Suprapubic skin (tissue), 4 donors: ENCODE results near the gene BBS10. TPM values are rescaled to one million over a fixed set of nuclear protein-coding genes. Genes with fewer than 3 reads are reported as not detected.
"Not testable (repeated sequence)": the region's sequence is repeated elsewhere in the genome, so short reads cannot be mapped to it uniquely, and the experiment has no call there.

Experiments used
- DNase-seq, 2 donors: peaks; one replicate each; pipeline ENCODE4 v3.0.0-alpha.2; 2019; ENCODE audit warnings: low spot score in 2 of 2
- H3K27ac ChIP-seq: fragments of 200-600 bp; sonication (generic); one replicate; pipeline ENCODE4 v1.5.1; 2019
- H3K27me3 ChIP-seq: fragments of 200-600 bp; sonication (generic); one replicate; pipeline ENCODE4 v1.5.1; 2019
- H3K36me3 ChIP-seq: fragments of 200-600 bp; sonication (generic); one replicate; pipeline ENCODE4 v1.5.1; 2019
- H3K4me1 ChIP-seq: fragments of 200-600 bp; sonication (generic); one replicate; pipeline ENCODE4 v1.5.1; 2019
- H3K4me3 ChIP-seq: fragments of 200-600 bp; sonication (generic); one replicate; pipeline ENCODE4 v1.5.1; 2019; ENCODE audit warnings: mild to moderate bottlenecking
- H3K9me3 ChIP-seq: fragments of 200-600 bp; sonication (generic); one replicate; pipeline ENCODE4 v1.5.1; 2019
- EP300 ChIP-seq: sonication (generic); formaldehyde crosslinking; IDR thresholded peaks from one replicate; pipeline ENCODE4 v1.6.1; 2017; ENCODE audit warnings: antibody characterized with exemption
- POLR2A ChIP-seq, 2 donors: fragments of 450-650 bp; IDR thresholded peaks; one replicate each; pipeline ENCODE4 v1.6.1; 2017; ENCODE audit warnings: antibody characterized with exemption in 2 of 2, mild to moderate bottlenecking in 2 of 2, moderate library complexity in 2 of 2
- POLR2AphosphoS5 ChIP-seq, 3 donors: sonication (generic); formaldehyde crosslinking; IDR thresholded peaks; one replicate each; pipeline ENCODE4 v1.6.1; 2017; ENCODE audit warnings: antibody characterized with exemption in 3 of 3
- WGBS: methylation state at CpG from one replicate; pipeline ENCODE4 v1.1.5; 2018; 5-methylcytosine and 5-hydroxymethylcytosine counted together
- total RNA-seq, 4 donors: library from RNA; depleted of rRNA; stranded (reverse); fragments of >200 nt; gene quantifications; one replicate each; pipeline ENCODE4 v1.1.0, GENCODE V29; 2016
- TF ChIP-seq, protein P1 (sequence below), 2 donors: fragments of 200-600 bp in 1 of 2; fragments of 450-650 bp in 1 of 2; sonication (generic) in 1 of 2; IDR thresholded peaks; one replicate each; pipeline ENCODE4 v1.5.1; 2016 to 2019; ENCODE audit warnings: antibody characterized with exemption in 2 of 2, mild to moderate bottlenecking in 1 of 2, moderate library complexity in 1 of 2

BBS10 gene
- total RNA-seq, 4 donors from 2014 or later: 7.6 to 11.7 (median 9.6) TPM

DNA sequence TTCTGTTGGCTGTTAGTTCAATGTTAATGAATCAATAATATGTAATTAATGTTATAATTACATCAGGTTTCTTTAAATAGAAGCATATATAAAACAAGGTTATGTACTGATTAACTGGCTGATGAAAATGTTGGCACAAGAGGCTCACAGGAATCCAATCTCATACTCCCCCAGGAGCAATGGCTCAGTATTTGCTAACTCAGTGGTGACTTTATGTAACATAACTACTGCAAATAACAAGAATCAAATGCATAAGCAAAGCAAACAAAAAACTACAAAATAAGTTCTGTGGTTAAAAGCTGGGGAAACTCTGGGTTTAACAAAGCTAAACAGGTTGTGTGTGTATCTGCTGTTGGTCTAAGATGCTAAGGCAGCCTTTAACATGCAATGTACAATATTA is 27.7 kb upstream of the BBS10 start:
- TF ChIP-seq POLR2A (IDR thresholded peaks at IDR 0.05) (no peak), POLR2AphosphoS5 (IDR thresholded peaks at IDR 0.05) (no peak)
- TF ChIP-seq, protein P1, sequence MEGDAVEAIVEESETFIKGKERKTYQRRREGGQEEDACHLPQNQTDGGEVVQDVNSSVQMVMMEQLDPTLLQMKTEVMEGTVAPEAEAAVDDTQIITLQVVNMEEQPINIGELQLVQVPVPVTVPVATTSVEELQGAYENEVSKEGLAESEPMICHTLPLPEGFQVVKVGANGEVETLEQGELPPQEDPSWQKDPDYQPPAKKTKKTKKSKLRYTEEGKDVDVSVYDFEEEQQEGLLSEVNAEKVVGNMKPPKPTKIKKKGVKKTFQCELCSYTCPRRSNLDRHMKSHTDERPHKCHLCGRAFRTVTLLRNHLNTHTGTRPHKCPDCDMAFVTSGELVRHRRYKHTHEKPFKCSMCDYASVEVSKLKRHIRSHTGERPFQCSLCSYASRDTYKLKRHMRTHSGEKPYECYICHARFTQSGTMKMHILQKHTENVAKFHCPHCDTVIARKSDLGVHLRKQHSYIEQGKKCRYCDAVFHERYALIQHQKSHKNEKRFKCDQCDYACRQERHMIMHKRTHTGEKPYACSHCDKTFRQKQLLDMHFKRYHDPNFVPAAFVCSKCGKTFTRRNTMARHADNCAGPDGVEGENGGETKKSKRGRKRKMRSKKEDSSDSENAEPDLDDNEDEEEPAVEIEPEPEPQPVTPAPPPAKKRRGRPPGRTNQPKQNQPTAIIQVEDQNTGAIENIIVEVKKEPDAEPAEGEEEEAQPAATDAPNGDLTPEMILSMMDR (IDR thresholded peaks at IDR 0.05): no peak
- Histone ChIP-seq H3K36me3 (peaks cover 68% of the 10 kb centered on the region), H3K4me1 (no peaks in the 10 kb centered on the region), H3K27ac (no peak overlapping the region), H3K4me3 (no peak overlapping the region), H3K9me3 (no peaks in the 10 kb centered on the region), H3K27me3 (no peaks in the 10 kb centered on the region)
- DNase-seq: no peak

DNA sequence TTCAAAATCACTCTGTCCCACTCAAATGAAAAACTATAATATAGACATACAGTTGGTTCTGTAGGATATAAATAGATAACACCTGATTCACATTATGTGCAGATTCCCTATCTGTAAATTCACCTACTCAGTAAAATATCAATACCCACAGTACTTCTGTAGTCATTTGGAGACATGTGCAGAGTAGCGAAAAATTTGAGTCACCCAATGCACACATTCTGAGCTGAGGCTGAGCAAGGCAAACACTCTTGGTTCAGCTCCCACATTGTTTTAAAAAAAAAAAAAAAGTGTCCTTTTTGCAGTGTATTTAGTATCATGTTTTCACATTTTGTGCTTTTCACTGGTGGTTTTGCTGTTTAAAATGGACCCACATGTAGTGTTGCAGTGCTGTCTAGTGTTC is 27.3 kb upstream of the BBS10 start:
- peaks cover 70% of the 10 kb centered on the region for H3K36me3 ChIP-seq
- H3K27ac ChIP-seq: no peak overlapping the region
- no peak for TF ChIP-seq POLR2AphosphoS5 (IDR thresholded peaks at IDR 0.05)
- no peaks in the 10 kb centered on the region for H3K27me3 ChIP-seq
- no peaks in the 10 kb centered on the region for H3K4me1 ChIP-seq
- H3K4me3 ChIP-seq: no peak overlapping the region
- no peaks in the 10 kb centered on the region for H3K9me3 ChIP-seq
- no peak for DNase-seq
- WGBS: 89% methylated on average over 1 of the region's 1 CpG

DNA sequence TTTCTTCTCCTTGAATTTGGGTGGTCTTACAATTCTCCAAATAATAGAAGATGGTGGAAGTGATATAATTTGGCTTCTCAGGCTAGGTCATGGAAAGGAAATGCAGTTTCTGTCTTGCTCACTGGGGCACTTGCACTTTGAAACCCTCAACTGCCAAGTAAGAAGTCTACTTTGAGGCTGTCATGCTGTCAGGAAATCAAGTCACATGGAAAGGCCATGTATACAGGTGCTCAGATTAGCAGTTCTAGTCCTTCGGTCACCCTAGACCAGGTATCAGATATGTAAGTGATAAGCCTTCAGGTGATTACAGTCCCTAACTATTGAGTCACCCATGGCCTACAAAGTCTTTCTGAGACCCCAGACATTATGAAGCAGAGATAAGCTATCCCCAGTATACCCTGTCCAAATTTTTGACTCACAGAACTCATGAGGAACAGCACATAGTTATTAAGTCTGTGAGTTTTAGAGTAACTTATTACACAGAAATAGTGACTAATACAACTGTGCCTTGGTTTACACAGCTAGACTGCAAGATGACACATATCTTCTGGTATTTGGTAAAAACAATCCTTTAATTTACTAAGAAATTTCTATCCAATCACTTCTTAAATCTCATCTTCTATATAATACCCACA is 26.3 kb upstream of the BBS10 start:
- TF ChIP-seq POLR2AphosphoS5 (IDR thresholded peaks at IDR 0.05) (no peak), POLR2A (IDR thresholded peaks at IDR 0.05) (no peak), EP300 (no peak)
- TF ChIP-seq, protein P1 (IDR thresholded peaks at IDR 0.05): no peak
- no peak overlapping the region for H3K4me3 ChIP-seq
- DNase-seq: no peak
- H3K36me3 ChIP-seq: peaks cover 80% of the 10 kb centered on the region
- no peak overlapping the region for H3K27ac ChIP-seq
- H3K27me3 ChIP-seq: no peaks in the 10 kb centered on the region
- no peaks in the 10 kb centered on the region for H3K4me1 ChIP-seq
- WGBS: 100% methylated on average over 1 of the region's 1 CpG
- no peaks in the 10 kb centered on the region for H3K9me3 ChIP-seq

DNA sequence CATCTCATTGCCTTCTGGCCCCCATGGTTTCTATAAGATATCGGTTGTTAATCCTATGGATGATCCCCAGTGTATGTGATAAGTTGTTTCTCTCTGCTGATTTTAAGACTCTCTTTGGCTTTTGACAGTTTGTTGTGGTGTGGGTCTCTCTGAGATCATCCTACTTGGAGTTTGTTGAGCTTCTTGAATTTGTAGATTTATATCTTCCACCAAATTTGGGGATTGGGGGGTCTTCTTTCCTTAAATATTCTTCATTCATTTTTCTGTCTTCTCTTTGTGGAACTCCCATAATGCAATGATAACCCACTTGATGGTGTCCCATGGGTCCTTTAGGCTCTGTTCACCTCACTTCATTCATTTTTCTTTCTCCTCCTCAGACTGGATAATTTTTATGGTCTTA is 20.0 kb upstream of the BBS10 start:
- no peak overlapping the region for H3K4me3 ChIP-seq
- H3K36me3 ChIP-seq: peaks cover 77% of the 10 kb centered on the region
- no peaks in the 10 kb centered on the region for H3K27me3 ChIP-seq
- H3K27ac ChIP-seq: no peak overlapping the region
- H3K9me3 ChIP-seq: no peaks in the 10 kb centered on the region
- H3K4me1 ChIP-seq: no peaks in the 10 kb centered on the region
- TF ChIP-seq POLR2AphosphoS5 (IDR thresholded peaks at IDR 0.05): no peak
- TF ChIP-seq, protein P1 (IDR thresholded peaks at IDR 0.05): no peak
- no peak for TF ChIP-seq POLR2A (IDR thresholded peaks at IDR 0.05)
- TF ChIP-seq EP300: no peak
- no peak for DNase-seq
- 87% methylated on average over 1 of the region's 1 CpG for WGBS

DNA sequence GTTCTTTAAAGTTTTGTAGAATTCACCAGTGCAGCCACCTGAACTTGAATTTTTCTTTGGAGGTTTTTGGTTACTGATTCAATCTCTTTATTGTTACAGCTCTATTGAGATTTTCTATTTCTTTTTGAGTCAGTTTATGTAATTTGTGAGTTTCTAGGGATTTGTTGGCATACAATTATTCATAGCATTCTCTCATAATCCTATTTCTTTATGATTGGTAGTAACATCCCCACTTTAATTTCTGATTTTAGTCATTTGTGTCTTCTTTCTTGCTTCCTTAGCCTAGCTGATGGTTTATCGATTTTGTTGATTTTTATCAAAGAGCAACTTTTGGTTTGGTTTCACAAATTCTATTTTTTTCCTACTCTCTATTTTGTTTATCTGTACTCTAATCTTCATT is 17.9 kb upstream of the BBS10 start:
- WGBS: 100% methylated on average over 1 of the region's 1 CpG
- H3K27me3 ChIP-seq: no peaks in the 10 kb centered on the region
- TF ChIP-seq, protein P1 (IDR thresholded peaks at IDR 0.05): no peak
- no peak for TF ChIP-seq EP300
- no peak for TF ChIP-seq POLR2A (IDR thresholded peaks at IDR 0.05)
- TF ChIP-seq POLR2AphosphoS5 (IDR thresholded peaks at IDR 0.05): no peak
- H3K4me3 ChIP-seq: no peak overlapping the region
- H3K4me1 ChIP-seq: no peaks in the 10 kb centered on the region
- H3K27ac ChIP-seq: no peak overlapping the region
- peaks cover 66% of the 10 kb centered on the region for H3K36me3 ChIP-seq
- DNase-seq: no peak
- no peaks in the 10 kb centered on the region for H3K9me3 ChIP-seq

DNA sequence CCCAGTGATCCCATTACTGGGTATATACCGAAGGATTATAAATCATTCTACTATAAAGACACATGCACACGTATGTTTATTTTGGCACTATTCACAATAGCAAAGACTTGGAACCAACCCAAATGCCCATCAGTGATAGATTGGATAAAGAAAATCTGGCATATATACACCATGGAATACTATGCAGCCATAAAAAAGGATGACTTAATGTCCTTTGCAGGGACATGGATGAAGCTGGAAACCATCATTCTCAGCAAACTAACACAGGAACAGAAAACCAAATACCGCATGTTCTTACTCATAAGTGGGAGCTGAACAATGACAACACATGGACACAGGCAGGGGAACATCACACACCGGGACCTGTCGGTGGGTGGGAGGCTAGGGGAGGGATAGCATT is 15.9 kb upstream of the BBS10 start:
- not testable (repeated sequence) for H3K4me3 ChIP-seq, H3K9me3 ChIP-seq, H3K27me3 ChIP-seq, DNase-seq, H3K27ac ChIP-seq, H3K4me1 ChIP-seq
- H3K36me3 ChIP-seq: peaks cover 51% of the 10 kb centered on the region
- 92% methylated on average over 5 of the region's 5 CpGs for WGBS
